ENCODE measurements around the gene CBX1.

DNA sequence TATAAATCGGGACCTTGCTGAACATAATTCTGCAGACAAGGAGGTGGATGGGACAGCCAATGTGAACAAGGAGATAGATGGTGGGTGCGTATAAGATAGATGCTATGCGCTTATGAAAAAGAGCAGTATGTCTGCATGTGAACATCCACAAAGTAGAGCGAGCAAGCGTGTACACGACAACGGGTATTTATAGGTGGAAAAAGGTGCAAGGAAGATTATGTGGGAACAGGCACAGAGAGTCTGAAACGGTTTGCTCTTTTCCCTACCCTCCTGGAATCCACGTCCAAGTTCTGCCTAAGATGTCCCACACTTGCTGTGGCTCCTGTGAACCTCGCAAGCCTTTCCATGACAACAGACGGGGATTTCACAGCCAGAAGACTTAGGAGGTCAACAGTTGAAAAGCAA, 49.3 kb upstream of the CBX1 start:
- TF ChIP-seq, protein P1, sequence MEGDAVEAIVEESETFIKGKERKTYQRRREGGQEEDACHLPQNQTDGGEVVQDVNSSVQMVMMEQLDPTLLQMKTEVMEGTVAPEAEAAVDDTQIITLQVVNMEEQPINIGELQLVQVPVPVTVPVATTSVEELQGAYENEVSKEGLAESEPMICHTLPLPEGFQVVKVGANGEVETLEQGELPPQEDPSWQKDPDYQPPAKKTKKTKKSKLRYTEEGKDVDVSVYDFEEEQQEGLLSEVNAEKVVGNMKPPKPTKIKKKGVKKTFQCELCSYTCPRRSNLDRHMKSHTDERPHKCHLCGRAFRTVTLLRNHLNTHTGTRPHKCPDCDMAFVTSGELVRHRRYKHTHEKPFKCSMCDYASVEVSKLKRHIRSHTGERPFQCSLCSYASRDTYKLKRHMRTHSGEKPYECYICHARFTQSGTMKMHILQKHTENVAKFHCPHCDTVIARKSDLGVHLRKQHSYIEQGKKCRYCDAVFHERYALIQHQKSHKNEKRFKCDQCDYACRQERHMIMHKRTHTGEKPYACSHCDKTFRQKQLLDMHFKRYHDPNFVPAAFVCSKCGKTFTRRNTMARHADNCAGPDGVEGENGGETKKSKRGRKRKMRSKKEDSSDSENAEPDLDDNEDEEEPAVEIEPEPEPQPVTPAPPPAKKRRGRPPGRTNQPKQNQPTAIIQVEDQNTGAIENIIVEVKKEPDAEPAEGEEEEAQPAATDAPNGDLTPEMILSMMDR (conservative IDR thresholded peaks at IDR 0.05; ENCODE audit: low read length): no peak
- no peak for TF ChIP-seq EZH2phosphoT487 (IDR thresholded peaks at IDR 0.05; ENCODE audit: borderline replicate concordance, low read depth, low read length)

Measured in OCI-LY7 (cell line).